ENCODE data around the gene DCST2.

The DCST2 gene

DNA sequence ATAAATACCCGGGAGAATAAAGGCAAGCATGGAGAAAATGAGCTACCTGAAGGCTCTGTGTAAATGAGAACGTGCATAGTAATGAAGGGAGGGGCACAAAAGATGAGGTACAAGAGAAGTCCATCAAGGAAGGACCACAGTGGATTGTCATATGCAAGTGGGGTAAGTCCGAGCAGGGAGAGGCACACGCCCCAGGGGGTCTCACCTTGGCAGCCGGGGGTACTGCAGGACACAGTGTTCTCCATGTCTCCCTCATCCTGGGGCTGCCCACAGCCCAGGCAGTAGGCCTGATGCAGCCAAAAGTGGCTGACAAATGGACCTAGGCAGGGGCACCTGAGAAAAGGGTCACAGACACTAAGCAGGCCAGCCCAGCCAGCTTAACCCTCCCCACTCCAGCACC, 10.0 kb downstream of the DCST2 start:
- DNase-seq, result no peak

DNA sequence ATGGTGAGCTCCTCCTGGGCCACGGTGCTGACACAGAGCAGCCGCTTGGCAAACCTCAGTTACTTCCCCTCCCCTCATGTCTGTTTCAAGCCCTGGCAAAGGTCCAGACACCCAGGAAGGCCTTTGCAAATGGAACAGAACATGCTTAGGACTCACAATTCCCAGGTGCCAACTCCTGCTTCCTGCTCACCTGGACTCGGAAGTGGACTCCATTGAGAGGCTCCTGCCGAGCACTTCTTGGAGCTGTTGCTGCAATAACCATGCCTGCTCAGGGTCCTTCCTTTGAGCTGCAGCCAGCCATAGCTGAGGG, 10.7 kb downstream of the DCST2 start:
- no peak for DNase-seq

DNA sequence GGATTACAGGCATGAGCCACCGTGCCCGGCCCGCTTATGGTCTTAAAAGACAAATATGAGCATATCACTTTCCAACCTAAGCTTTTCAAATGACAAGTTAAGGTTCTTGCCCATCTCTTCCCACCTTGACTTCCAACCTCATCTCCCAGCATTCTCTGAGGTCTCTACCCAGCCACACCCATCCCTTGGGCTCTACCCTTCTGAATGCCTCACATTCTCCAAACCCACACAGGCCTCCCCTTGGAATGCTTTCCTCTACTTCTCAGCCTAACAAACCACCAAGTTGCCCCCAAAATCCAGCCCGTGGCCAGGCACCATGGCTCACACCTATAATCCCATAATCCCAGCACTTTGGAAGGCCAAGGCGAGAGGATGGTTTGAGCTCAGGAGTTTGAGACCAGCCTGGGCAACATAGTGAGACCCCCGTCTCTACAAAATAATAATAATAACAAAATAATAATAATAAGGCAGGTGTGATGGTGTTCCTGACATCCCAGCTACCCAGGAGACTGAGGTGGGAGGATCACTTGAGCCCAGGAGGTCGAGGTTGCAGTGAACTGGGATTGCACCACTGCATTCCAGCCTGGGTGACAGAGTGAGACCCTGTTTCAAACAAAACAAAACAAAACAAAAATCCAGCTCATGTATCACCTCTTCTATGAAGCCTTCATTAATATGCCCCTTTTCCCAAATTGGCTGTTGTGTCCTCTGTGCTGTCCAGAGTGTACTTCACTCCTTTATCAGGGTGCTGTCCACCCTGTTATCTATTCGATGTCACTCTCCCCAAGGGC, 11.2 kb downstream of the DCST2 start:
- DNase-seq, result no peak

DNA sequence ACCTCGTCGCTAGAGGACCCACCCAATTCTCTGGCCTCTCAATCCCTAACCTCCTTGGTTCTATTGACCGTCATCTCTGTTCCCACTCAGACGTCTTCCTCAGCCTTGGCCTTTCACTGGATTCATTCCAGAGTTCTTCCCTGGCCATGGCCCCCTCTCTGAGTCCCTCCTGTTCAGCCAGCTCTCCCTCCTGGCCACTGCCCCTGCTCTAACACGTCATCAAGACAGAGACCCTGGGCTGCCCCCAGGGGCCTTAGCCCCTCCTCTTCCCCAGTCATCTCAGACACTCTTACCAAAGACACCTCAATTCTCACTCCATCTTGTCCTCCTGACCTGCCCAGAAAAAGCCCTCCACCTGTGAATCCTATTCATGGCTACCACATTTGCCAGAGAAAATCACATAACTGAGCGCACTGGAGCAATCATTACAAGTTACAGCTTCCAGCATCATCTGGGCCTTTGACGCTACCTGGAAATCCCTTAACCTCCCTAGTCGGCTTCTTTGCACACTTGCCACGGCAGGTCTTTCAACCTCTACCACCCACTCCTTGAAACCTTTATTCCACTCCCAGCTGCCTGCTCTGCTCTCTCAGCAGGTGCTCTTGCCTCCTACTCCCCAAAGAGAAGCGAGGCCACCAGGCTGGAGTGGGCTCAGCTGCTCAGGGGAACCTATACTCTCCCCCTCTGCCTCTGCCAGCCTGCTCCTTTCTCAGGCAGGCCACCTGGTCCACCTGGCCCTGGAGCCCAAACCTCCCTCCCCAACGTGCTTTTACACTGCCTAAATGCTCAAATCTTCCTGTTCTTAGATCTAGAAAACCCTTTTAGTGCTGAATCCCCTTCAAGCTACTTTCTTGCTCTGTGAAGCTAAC, 14.0 kb downstream of the DCST2 start:
- DNase-seq, result no peak

DNA sequence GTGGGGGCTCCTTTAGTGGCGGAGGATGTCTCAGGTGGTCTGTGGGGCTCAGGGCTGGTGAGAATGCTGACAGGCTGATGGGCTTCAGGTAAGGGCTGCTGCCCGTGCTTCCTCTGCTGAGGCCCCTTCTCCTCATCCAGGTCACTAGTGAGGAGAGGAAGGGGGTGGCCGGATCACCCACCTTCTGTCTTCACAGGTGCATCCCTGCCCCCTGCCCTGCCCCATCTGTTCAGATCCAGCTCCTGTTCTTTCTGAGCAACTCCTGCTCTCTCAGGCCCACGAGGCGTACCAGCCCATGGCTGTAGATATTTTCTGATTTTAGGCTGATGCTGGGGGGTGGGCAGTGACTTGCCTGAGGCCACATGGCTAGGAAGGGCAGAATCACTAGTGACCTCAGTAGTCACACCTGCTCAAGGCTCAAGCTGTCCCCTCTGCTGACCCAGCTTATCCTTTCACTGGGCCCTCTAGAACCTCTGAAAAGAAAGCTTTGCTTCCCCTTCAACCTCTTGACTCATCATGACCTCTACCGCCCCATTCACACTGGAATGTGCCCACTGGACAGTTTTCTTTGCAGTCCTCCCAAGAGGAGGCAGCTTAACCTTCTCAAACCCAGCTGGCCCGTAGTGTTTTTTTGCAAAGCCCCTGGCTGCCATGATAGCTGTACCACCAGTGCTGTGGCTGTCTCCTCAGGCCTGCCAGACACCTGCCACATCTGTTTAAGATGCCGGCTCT, 14.8 kb downstream of the DCST2 start:
- no peak for DNase-seq

DNA sequence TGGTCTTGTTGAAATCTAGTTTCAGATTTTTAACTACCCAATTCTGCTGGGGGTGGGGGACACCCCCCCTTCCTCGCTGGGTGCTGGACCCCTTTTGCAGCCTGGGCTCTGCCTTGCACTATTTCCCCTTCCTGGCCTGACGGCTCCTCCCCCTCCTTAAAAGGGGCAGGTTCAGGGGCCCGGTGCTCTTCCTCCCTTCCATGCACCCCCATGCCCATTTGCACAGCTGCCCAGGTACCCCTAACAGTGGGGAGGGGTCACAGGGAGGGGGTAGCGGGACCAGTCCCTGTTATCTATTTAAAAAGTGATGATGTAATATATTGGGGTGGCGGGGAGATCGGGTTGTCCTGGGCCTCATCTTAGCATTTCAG, 15.7 kb downstream of the DCST2 start:
- no peak for DNase-seq

DNA sequence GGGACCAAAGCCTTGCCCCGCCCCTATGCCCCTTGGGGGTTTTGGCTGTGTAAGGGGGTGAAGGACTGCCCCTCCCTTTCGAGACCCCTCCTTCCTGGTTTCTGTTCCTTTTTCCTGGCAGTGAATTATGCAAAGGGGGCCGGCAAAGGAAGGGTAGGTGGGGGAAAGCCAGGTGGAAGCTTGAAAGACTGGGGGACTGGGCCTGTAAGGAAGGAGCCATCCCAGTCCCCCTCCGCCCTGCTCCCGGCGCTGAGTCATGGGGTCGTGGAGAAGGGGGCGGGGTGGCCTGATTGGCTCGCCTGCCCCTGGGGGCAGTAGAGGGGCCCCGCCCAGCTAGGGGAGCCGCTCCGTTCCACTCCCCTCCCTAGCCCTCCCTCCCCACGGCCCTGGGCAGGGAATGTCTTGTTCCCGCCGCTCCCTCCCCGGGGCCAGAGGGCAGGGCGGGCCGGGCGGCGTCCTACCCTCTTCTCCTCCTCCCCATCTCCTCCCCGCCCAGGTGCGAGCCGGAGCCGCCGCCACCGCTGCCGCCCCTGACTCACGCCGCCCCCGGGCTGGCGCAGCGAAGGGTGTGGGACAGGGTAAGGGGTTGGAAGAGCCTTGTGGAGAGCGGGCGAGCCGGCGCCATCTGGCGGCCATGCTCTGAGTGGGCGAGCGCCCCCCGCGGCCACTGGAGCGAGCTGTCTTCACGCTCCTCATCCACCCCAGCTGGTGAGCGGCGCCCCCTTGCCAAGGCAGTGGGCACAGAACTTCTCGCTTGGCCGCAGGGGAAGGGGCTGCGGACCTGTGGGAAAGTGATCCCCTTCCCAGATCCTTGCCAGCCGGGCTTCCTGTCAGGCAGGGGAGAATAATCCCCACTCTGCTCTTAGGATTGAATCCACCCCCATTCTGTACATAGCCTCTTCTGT, 16.3 kb downstream of the DCST2 start:
- peak; percentile 95 for DNase-seq

DNA sequence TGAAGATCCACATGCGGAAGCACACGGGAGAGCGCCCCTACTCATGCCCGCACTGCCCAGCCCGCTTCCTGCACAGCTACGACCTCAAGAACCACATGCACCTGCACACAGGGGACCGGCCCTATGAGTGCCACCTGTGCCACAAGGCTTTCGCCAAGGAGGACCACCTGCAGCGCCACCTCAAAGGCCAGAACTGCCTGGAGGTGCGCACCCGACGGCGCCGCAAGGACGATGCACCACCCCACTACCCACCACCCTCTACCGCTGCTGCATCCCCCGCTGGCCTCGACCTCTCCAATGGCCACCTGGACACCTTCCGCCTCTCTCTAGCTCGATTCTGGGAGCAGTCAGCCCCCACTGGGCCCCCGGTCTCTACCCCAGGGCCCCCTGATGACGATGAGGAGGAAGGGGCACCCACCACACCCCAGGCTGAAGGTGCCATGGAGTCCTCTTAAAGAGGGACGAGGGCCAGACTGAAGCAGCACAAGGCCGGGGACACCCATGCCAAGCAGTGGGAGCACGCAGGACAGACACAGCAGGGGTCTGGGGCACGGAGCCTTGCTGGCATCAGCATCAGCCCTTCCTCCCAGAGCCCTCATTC, 17.2 kb downstream of the DCST2 start:
- DNase-seq, result no peak

DNA sequence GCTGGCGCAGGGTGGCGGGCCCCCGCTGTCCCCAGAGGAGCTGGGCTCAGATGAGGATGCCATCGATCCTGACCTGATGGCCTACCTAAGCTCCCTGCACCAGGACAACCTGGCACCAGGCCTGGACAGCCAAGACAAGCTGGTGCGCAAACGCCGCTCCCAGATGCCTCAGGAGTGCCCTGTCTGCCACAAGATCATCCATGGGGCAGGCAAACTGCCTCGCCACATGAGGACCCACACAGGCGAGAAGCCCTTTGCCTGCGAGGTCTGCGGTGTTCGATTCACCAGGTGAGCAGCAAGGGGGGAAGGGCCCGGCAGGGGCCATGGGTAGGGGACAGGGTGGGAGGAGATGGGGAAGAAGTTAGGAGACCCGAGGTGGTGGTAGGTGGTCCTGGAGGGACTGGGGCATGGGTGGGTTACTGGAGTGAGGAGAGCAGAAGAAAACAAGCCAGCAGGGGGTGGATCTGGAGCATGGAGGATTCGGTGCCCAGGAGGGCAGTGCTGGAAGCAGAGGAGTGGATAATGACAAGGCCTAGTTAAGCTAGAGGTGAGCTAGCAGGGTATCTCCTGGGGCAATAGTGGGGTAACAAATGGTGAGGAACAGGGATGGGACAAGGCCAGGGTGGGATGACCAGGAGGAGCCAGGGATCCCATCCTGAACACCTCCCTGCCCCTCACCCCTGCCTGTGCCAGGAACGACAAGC, 17.9 kb downstream of the DCST2 start:
- no peak for DNase-seq

DNA sequence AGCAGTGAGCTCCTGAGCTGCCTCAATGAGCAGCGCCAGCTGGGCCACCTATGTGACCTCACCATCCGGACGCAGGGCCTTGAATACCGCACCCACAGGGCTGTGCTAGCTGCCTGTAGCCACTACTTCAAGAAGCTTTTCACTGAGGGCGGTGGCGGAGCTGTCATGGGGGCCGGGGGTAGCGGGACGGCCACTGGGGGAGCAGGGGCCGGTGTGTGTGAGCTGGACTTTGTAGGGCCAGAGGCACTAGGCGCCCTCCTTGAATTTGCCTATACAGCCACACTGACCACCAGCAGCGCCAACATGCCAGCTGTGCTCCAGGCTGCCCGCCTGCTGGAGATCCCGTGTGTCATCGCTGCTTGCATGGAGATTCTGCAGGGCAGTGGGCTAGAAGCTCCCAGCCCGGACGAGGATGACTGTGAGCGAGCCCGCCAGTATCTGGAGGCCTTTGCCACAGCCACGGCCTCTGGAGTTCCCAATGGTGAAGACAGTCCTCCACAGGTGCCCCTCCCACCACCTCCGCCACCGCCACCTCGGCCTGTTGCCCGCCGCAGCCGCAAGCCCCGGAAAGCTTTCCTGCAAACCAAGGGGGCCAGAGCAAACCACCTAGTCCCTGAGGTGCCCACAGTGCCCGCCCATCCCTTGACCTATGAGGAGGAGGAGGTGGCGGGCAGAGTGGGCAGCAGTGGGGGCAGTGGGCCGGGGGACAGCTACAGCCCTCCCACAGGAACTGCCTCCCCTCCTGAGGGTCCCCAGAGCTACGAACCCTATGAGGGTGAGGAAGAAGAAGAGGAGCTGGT, 18.7 kb downstream of the DCST2 start:
- no peak for DNase-seq

DNA sequence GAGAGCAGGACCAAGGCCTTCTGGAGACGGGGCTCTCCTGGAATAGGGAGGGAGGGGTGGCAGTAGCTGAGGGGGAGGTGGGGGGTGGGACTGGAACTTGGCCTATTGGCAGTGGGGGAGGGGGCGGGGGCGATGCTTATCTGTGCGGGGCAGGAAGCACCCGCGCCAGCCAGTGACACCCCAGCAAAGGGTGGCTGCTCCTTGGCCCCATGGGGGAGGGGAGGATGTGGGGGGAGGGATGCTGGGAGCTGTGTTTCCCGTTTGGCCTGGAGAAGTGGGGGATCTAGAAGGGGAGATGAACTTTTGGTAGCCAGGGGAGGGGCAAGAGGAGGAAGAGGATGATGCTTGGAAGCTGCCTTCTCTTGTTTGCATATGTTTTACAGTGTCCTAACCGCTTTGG, 19.9 kb downstream of the DCST2 start:
- DNase-seq, result no peak

DNA sequence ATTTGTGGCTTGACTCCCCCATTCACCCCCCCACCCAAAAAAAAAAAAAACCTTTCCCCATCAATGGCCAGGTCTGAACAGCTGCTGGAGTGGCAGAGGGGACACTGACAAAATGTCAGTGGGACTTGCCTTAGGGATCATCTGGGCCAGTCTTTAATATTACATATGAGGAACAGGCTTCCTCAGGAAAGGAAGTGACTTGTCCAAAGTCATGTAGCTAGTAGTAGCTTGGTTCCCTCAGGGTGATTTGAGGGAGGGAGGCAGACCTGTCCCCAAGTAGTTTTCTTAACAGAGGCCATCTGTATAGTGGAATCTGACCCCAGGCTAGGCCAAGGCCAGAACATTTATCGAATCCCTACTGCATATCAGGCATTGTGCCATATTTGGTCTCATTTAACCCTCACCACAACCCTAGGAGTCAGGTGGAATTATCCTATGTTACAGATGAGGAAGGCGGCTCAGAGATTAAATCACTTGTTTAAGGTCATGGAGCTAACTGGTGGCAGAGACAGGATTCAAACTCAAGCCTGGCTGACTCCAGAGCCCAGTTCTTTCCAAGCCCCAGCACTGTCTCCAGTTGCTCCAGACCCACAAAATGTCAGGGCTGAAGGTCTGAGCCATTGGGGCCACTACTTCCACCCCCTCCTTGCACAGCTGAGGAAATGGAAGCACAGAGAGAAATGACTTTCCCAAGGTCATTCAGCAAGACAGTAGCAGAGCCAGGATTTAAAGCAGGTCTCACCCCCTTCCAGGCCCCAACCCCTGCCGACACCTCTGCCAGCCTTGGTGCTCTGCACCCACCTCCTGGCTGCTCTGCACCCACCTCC, 20.6 kb downstream of the DCST2 start:
- DNase-seq, result no peak

DNA sequence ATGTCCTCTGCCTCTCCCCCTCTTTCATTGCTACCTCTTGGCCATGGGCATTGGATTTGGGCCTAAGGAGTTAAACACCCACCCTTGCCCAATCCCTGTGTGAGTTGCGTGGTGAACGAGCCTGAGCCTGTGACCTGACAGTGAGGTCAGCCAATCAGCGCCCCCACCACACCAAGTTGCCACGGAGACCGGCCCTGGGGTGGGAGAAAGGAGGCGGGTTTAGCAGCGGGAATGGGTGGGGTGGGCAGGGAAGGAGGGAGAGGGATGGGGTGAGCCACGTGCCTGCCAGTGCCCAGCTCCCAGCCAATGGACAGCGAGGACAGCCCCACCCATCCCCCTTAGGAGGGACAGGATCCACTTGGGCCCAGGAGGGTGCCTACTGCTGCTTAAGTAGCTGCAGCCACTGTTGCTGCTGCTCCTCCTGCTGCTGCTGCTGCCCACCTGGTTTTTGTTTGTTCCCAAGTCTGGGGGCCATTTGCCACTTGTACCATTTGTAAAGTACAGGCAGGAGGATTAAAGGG, 21.5 kb downstream of the DCST2 start:
- no peak for DNase-seq

DNA sequence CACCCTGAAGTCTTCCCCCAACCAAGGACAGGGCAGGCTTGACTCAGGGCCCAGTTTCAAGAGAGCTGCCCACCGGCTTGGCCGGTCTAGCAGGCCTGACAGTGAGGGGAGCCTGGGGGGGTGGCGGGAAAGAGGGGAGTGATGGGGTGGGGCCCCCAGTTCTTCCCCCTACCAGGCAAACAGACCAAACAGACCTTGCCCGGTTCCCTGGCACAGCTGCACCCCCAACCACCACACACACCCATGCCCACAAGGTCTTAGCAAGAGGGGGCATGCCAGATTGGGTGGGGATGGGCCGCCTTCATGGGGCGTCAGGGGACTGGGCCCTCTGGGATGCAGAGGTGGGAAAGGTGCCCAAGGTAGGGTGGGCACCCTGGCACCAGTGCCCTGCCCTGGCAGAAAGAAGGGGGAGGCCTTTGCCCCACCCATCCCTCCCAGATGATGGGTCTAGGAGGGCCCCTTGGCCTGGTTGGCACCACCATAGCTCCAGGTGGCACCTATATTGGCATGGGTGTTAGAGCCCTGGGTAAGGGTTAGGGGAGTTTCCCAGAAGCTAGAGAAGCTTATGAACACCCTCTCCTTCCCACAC, 22.1 kb downstream of the DCST2 start:
- DNase-seq, result no peak

DNA sequence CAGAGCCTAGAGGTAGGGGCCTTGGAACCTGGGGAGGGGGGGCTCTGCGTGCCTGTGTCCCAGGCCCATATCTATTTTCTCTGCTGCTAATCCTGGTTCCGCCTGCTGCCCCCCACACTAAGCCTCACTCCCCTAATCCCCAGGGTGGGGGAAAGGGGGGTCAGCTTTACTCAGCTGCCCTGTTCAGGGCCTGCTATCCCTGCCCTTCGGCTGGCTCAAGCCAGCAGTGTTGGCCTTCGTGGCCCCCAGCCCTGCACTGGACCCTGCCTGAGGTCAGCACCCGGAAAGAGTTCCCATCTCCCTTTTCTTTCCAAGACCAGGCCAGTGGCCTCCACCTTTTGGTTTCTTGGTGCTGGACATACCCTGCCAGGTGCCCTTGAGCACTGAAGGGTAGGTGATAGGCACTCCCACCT, 22.6 kb downstream of the DCST2 start:
- no peak for DNase-seq

DNA sequence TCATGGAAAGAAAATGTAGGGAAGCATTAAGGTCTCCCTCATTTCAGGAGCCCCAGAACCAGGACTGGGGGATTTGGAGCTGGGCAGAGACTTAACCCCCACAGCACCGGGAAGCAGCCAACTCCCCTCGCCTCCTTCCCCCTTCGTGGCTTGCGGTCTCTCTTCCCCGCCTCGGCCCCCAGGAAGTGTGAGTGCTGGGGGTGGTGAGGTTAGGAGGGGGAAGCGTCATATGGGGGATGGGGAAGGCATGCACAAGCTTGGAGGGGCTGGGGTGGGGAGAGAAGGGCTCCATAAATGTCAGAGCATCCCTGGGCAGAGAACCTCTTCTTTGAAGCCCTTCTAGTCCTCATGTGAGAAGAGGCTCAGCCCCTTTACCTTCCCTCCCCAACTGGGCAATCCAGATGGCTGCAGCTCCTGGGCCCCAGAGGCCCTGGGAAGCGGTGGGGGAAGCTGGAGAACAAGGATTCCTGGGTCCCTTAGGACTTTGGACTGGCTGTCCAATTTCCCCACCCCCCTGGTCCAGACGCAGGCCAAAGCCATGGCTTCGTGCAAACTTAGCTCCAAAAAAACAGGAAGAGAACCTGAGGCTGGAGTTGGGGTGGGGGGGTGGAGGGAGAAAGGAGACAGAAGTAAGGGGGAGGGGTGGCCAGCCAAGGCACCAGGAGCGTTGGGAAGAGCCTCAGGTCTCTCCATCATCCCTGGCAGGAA, 23.2 kb downstream of the DCST2 start:
- DNase-seq, result no peak

DNA sequence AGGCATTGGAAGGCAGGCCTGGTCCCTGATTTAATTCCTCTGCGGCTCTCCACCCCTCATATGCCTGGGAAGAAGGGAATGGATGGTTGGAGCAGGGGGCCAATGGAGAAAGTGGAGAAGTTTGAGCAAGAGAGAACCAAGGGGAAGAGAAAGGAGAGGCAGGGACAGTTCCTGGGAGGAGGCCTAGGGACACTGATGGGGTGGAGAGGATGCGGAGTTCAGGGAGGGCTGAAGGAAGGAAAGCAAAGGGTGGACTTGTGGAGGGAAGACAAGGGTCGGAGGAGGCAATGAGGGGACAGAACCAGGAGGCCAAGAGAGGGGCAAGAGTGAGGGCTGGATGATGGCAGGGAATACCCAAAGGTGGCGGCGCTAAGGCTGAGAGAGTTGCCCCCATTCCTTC, 23.8 kb downstream of the DCST2 start:
- no peak for DNase-seq

DNA sequence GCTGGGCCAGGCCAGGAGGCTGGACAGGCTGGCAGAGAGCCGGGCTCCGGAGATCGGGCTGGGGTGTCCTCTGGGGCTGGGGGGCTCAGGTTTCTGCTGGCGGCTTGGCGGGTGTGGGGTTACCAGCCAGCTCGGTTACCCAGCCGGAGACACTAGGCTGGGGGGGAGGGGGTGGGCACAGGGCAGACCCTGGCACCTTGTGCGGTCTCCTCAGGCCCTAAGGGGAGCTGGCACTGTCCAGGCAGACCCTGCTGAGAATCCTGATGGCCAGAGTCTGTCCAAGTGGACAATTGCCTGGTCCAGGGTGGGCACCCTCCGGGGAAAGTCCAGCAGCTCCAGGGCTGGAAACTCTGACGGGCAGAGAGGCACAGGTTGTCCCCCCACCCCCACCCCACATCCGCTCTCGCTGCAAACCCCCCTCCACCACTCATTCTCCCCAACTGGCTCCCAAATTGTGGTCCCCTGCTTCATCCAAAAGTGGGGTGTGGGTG, 24.3 kb downstream of the DCST2 start:
- no peak for DNase-seq

Measured in NCI-H1694 (cell line).